HL-60 (cell line): ENCODE measurements around the gene GNG7.

Source experiments
- POLR2AphosphoS5 ChIP-seq: IDR thresholded peaks from 2 replicates; pipeline ENCODE4 v1.6.1; 2012; ENCODE audit warnings: low read depth
- REST ChIP-seq: IDR thresholded peaks from 2 replicates; pipeline ENCODE4 v1.6.1; 2012; ENCODE audit warnings: low read depth; ENCODE audit not compliant: insufficient replicate concordance
- TF ChIP-seq, protein P1 (sequence below): IDR thresholded peaks from one replicate; pipeline ENCODE4 v1.5.1; 2011; ENCODE audit warnings: low read length, control low read depth, inconsistent platforms; ENCODE audit not compliant: insufficient read depth

- TF ChIP-seq POLR2AphosphoS5, result no peak
- no peak for TF ChIP-seq REST
- TF ChIP-seq, protein P1, sequence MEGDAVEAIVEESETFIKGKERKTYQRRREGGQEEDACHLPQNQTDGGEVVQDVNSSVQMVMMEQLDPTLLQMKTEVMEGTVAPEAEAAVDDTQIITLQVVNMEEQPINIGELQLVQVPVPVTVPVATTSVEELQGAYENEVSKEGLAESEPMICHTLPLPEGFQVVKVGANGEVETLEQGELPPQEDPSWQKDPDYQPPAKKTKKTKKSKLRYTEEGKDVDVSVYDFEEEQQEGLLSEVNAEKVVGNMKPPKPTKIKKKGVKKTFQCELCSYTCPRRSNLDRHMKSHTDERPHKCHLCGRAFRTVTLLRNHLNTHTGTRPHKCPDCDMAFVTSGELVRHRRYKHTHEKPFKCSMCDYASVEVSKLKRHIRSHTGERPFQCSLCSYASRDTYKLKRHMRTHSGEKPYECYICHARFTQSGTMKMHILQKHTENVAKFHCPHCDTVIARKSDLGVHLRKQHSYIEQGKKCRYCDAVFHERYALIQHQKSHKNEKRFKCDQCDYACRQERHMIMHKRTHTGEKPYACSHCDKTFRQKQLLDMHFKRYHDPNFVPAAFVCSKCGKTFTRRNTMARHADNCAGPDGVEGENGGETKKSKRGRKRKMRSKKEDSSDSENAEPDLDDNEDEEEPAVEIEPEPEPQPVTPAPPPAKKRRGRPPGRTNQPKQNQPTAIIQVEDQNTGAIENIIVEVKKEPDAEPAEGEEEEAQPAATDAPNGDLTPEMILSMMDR, result no peak
These were observed 77.1 kb downstream of the GNG7 start for GRCh38 chr19:2625434-2625833.
